DOHH2 (cell line): Measurements from ENCODE around the gene STAP2.

ENCODE experiments used
- CTCF ChIP-seq: fragments of 200-600 bp; sonication (generic); IDR thresholded peaks from one replicate; pipeline ENCODE4 v1.5.1; 2014; ENCODE audit warnings: antibody characterized with exemption, mild to moderate bottlenecking, low read depth, low read length; ENCODE audit not compliant: poor library complexity, severe bottlenecking
- EZH2phosphoT487 ChIP-seq: fragments of 200-600 bp; sonication (generic); IDR thresholded peaks from 2 replicates; pipeline ENCODE4 v1.6.1; 2017; ENCODE audit warnings: borderline replicate concordance, mild to moderate bottlenecking, antibody characterized with exemption, low read length, moderate library complexity, mixed read lengths

GRCh38 chr19:4362101-4362828 is 23.6 kb upstream of the STAP2 start:
- no peak for TF ChIP-seq CTCF
- TF ChIP-seq EZH2phosphoT487: no peak
